Activated CD8-positive, alpha-beta memory T cell treated with anti-CD3 and anti-CD28 coated beads, Interleukin-2, amount 10 ng/mL, durations not matched to agents 7 days and 5 days (primary cell): Measurements from ENCODE around the gene PPP2R3C. TPM values are rescaled to one million over a fixed set of nuclear protein-coding genes. Genes with fewer than 3 reads are reported as not detected.
"Not testable (repeated sequence)": the region's sequence is repeated elsewhere in the genome, so short reads cannot be mapped to it uniquely, and the experiment has no call there.

Experiments
- ATAC-seq: fragments of 150-1000 bp; cut with Tn5 transposase; one replicate; pipeline ENCODE4 v1.10.0; 2021; ENCODE audit warnings: moderate library complexity
- CTCF ChIA-PET: fragments of 350-600 bp; sonication (Branson Sonifier 250); formaldehyde crosslinking; loops from one replicate; lab custom pipeline; 2021; ENCODE audit warnings: antibody characterized with exemption; lab: Charles Lee
- DNase-seq: peaks from one replicate; pipeline ENCODE4 v3.0.0-alpha.2; 2020
- H3K27ac Mint-ChIP-seq: one replicate; pipeline ENCODE4 v1.8.0; 2021; ENCODE audit warnings: mild to moderate bottlenecking, mixed read lengths
- H3K27me3 Mint-ChIP-seq: one replicate; pipeline ENCODE4 v1.8.0; 2021; ENCODE audit warnings: mixed read lengths
- H3K36me3 Mint-ChIP-seq: one replicate; pipeline ENCODE4 v1.8.0; 2021; ENCODE audit warnings: mild to moderate bottlenecking, mixed read lengths
- H3K4me1 Mint-ChIP-seq: one replicate; pipeline ENCODE4 v1.8.0; 2021; ENCODE audit warnings: mixed read lengths
- H3K4me3 Mint-ChIP-seq: one replicate; pipeline ENCODE4 v1.8.0; 2021; ENCODE audit warnings: mild to moderate bottlenecking, moderate library complexity, mixed read lengths
- H3K9me3 Mint-ChIP-seq: one replicate; pipeline ENCODE4 v1.8.0; 2022; ENCODE audit warnings: low read depth, mixed read lengths
- total RNA-seq, 2 experiments: library from RNA; stranded (reverse); gene quantifications; one replicate each; pipeline ENCODE4 v1.2.3, GENCODE V29; 2021

PPP2R3C gene
- 10 to 100 TPM; 38.9 to 47.1 TPM for total RNA-seq

GRCh38 chr14:35121887-35122695, at the start of gene PPP2R3C, which contains the start of gene PRORP:
TSS of gene PPP2R3C (minus strand) at chr14:35121990. CDS start at chr14:35121959, 31 bp downstream.
TSS of gene PRORP (plus strand) at chr14:35122552. CDS start at chr14:35123246, 694 bp downstream.
- Mint-ChIP-seq H3K27ac (peak within 1 kb of the TSS; percentile 99), H3K4me1 (peaks cover 56% of the 10 kb centered on the region), H3K36me3 (peaks cover 22% of the 10 kb centered on the region), H3K9me3 (no peaks in the 10 kb centered on the region), H3K27me3 (no peaks in the 10 kb centered on the region), H3K4me3 (peak within 1 kb of the TSS; percentile 94)
- DNase-seq (peak; percentile 97), ATAC-seq (peak; percentile 90)
- CTCF ChIA-PET = interaction anchor here (1.2 to 3.3 kb wide), 6 partner anchors 18 to 295 kb away, joined by 3 to 12 read pairs (median 7); partner anchors contain the start of genes FAM177A1, NFKBIA and PSMA6

GRCh38 chr14:35167496-35167895, 45.7 kb upstream of the PPP2R3C start:
- DNase-seq (no peak), ATAC-seq (no peak)
- Mint-ChIP-seq H3K36me3 (peaks cover 46% of the 10 kb centered on the region), H3K27ac (no peak overlapping the region), H3K4me1 (peaks cover 1% of the 10 kb centered on the region), H3K9me3 (no peaks in the 10 kb centered on the region), H3K27me3 (no peaks in the 10 kb centered on the region), H3K4me3 (no peak overlapping the region)
- CTCF ChIA-PET = no interaction called here

GRCh38 chr14:35164849-35165248, 43.1 kb upstream of the PPP2R3C start:
- peaks cover 36% of the 10 kb centered on the region for H3K36me3 Mint-ChIP-seq
- no peaks in the 10 kb centered on the region for H3K27me3 Mint-ChIP-seq
- CTCF ChIA-PET = no interaction called here
- H3K27ac Mint-ChIP-seq = no peak overlapping the region
- no peaks in the 10 kb centered on the region for H3K9me3 Mint-ChIP-seq
- no peak overlapping the region for H3K4me3 Mint-ChIP-seq
- H3K4me1 Mint-ChIP-seq = peaks cover 23% of the 10 kb centered on the region
- DNase-seq (no peak), ATAC-seq (no peak)

- no peak for DNase-seq
- no peaks in the 10 kb centered on the region for H3K9me3 Mint-ChIP-seq
- H3K36me3 Mint-ChIP-seq = peaks cover 38% of the 10 kb centered on the region
- H3K27ac Mint-ChIP-seq = no peak overlapping the region
- no peak for ATAC-seq
- peaks cover 26% of the 10 kb centered on the region for H3K4me1 Mint-ChIP-seq
- H3K27me3 Mint-ChIP-seq = no peaks in the 10 kb centered on the region
- CTCF ChIA-PET = no interaction called here
- no peak overlapping the region for H3K4me3 Mint-ChIP-seq
Observed at GRCh38 chr14:35163384-35163783, 41.6 kb upstream of the PPP2R3C start.

- peaks cover 33% of the 10 kb centered on the region for H3K4me1 Mint-ChIP-seq
- H3K36me3 Mint-ChIP-seq = peaks cover 26% of the 10 kb centered on the region
- CTCF ChIA-PET = interaction anchor here (1.5 kb wide), 1 partner anchor 38 kb away, joined by 3 read pairs; no protein-coding TSS in a partner anchor
- ATAC-seq = peak; percentile 58
- no peak overlapping the region for H3K27ac Mint-ChIP-seq
- H3K9me3 Mint-ChIP-seq = no peaks in the 10 kb centered on the region
- no peaks in the 10 kb centered on the region for H3K27me3 Mint-ChIP-seq
- no peak overlapping the region for H3K4me3 Mint-ChIP-seq
- DNase-seq = peak; percentile 48
Observed at GRCh38 chr14:35161231-35161630, 39.4 kb upstream of the PPP2R3C start.

- Mint-ChIP-seq H3K27ac (no peak overlapping the region), H3K4me1 (peaks cover 39% of the 10 kb centered on the region), H3K9me3 (no peaks in the 10 kb centered on the region), H3K4me3 (no peak overlapping the region), H3K27me3 (no peaks in the 10 kb centered on the region), H3K36me3 (peaks cover 23% of the 10 kb centered on the region)
- ATAC-seq (peak; percentile 36), DNase-seq (no peak)
- CTCF ChIA-PET = interaction anchor here (1.5 kb wide), 1 partner anchor 39 kb away, joined by 3 read pairs; no protein-coding TSS in a partner anchor
Observed at GRCh38 chr14:35159742-35160409, 38.1 kb upstream of the PPP2R3C start.

GRCh38 chr14:35158951-35159653, 37.3 kb upstream of the PPP2R3C start:
- no peak overlapping the region for H3K4me3 Mint-ChIP-seq
- peaks cover 40% of the 10 kb centered on the region for H3K4me1 Mint-ChIP-seq
- ATAC-seq = no peak
- no peak for DNase-seq
- CTCF ChIA-PET = no interaction called here
- H3K27me3 Mint-ChIP-seq = no peaks in the 10 kb centered on the region
- no peak overlapping the region for H3K27ac Mint-ChIP-seq
- H3K36me3 Mint-ChIP-seq = peaks cover 20% of the 10 kb centered on the region
- H3K9me3 Mint-ChIP-seq = no peaks in the 10 kb centered on the region

- H3K4me1 Mint-ChIP-seq = peaks cover 42% of the 10 kb centered on the region
- H3K36me3 Mint-ChIP-seq = peaks cover 17% of the 10 kb centered on the region
- no peaks in the 10 kb centered on the region for H3K27me3 Mint-ChIP-seq
- H3K4me3 Mint-ChIP-seq = no peak overlapping the region
- ATAC-seq (no peak), DNase-seq (no peak)
- no peak overlapping the region for H3K27ac Mint-ChIP-seq
- H3K9me3 Mint-ChIP-seq = no peaks in the 10 kb centered on the region
- CTCF ChIA-PET = interaction anchor here (0.9 kb wide), 1 partner anchor 82 kb away, joined by 3 read pairs; no protein-coding TSS in a partner anchor
Observed at GRCh38 chr14:35158491-35158890, 36.7 kb upstream of the PPP2R3C start.

- DNase-seq (no peak), ATAC-seq (no peak)
- no peaks in the 10 kb centered on the region for H3K9me3 Mint-ChIP-seq
- no peak overlapping the region for H3K4me3 Mint-ChIP-seq
- peaks cover 29% of the 10 kb centered on the region for H3K4me1 Mint-ChIP-seq
- peak overlapping the region; percentile 45 for H3K27ac Mint-ChIP-seq
- H3K36me3 Mint-ChIP-seq = peaks cover 20% of the 10 kb centered on the region
- H3K27me3 Mint-ChIP-seq = no peaks in the 10 kb centered on the region
- CTCF ChIA-PET = interaction anchor here (0.8 to 1.5 kb wide), 2 partner anchors 13 to 15 kb away, joined by 3 to 5 read pairs; no protein-coding TSS in a partner anchor
Observed at GRCh38 chr14:35155962-35156361, 34.2 kb upstream of the PPP2R3C start.

- Mint-ChIP-seq H3K4me3 (no peak overlapping the region), H3K4me1 (peaks cover 16% of the 10 kb centered on the region), H3K27me3 (no peaks in the 10 kb centered on the region), H3K9me3 (no peaks in the 10 kb centered on the region), H3K36me3 (peaks cover 19% of the 10 kb centered on the region), H3K27ac (no peak overlapping the region)
- CTCF ChIA-PET = interaction anchor here (1.0 to 2.2 kb wide), 3 partner anchors 10 to 30 kb away, joined by 3 to 15 read pairs (median 3); no protein-coding TSS in a partner anchor
- DNase-seq = no peak
- ATAC-seq = no peak
Observed at GRCh38 chr14:35154016-35154415, 32.2 kb upstream of the PPP2R3C start.

GRCh38 chr14:35152531-35152930, 30.7 kb upstream of the PPP2R3C start:
- H3K4me3 Mint-ChIP-seq, H3K27ac Mint-ChIP-seq, H3K27me3 Mint-ChIP-seq, H3K9me3 Mint-ChIP-seq, DNase-seq, ATAC-seq, CTCF ChIA-PET: not testable (repeated sequence)
- Mint-ChIP-seq H3K36me3 (peaks cover 17% of the 10 kb centered on the region), H3K4me1 (peaks cover 14% of the 10 kb centered on the region)

- no peaks in the 10 kb centered on the region for H3K9me3 Mint-ChIP-seq
- no peaks in the 10 kb centered on the region for H3K27me3 Mint-ChIP-seq
- CTCF ChIA-PET = no interaction called here
- no peak overlapping the region for H3K4me3 Mint-ChIP-seq
- H3K27ac Mint-ChIP-seq = no peak overlapping the region
- DNase-seq (no peak), ATAC-seq (no peak)
- peaks cover 4% of the 10 kb centered on the region for H3K4me1 Mint-ChIP-seq
- peaks cover 20% of the 10 kb centered on the region for H3K36me3 Mint-ChIP-seq
Observed at GRCh38 chr14:35149239-35149638, 27.4 kb upstream of the PPP2R3C start.

GRCh38 chr14:35147711-35148110, 25.9 kb upstream of the PPP2R3C start:
- Mint-ChIP-seq H3K4me3 (no peak overlapping the region), H3K27ac (no peak overlapping the region), H3K27me3 (no peaks in the 10 kb centered on the region), H3K9me3 (no peaks in the 10 kb centered on the region), H3K36me3 (peaks cover 18% of the 10 kb centered on the region), H3K4me1 (peaks cover 4% of the 10 kb centered on the region)
- CTCF ChIA-PET = interaction anchor here (1.3 kb wide), 1 partner anchor 266 kb away, joined by 4 read pairs; no protein-coding TSS in a partner anchor
- DNase-seq = no peak
- ATAC-seq = no peak
